Iris pigment epithelial cell (primary cell): ENCODE data around the gene CCDC184.
A peak's percentile ranks its signal among the peaks of the same experiment; 100 is the strongest.
"Not testable (repeated sequence)": the region's sequence is repeated elsewhere in the genome, so short reads cannot be mapped to it uniquely, and the experiment has no call there.

Experiments
- DNase-seq: peaks from one replicate; pipeline ENCODE4 v3.0.0-alpha.2; 2011; ENCODE audit warnings: low read depth

The CCDC184 gene

GRCh38 chr12:48183091-48183875, at the start of gene CCDC184:
TSS of gene CCDC184 (plus strand) at chr12:48183644. CDS start at chr12:48184123, 479 bp downstream.
- DNase-seq: peak; percentile 68

GRCh38 chr12:48135027-48135426, 48.4 kb upstream of the CCDC184 start:
- no peak for DNase-seq

- DNase-seq: no peak
Observed at GRCh38 chr12:48142818-48143674, 40.4 kb upstream of the CCDC184 start.

GRCh38 chr12:48143898-48144297, 39.5 kb upstream of the CCDC184 start:
- DNase-seq: no peak

- no peak for DNase-seq
Observed at GRCh38 chr12:48145981-48146380, 37.5 kb upstream of the CCDC184 start.

- no peak for DNase-seq
Observed at GRCh38 chr12:48151103-48151771, 32.2 kb upstream of the CCDC184 start.

GRCh38 chr12:48155786-48156185, 27.7 kb upstream of the CCDC184 start:
- not testable (repeated sequence) for DNase-seq

GRCh38 chr12:48156652-48157017, 26.8 kb upstream of the CCDC184 start:
- no peak for DNase-seq

GRCh38 chr12:48157018-48157888, 26.2 kb upstream of the CCDC184 start, which contains the start of gene ASB8:
TSS of gene ASB8 (minus strand) at chr12:48157515. CDS start at chr12:48153496, 4,019 bp downstream.
- peak; percentile 96 for DNase-seq

GRCh38 chr12:48157889-48158370, 25.5 kb upstream of the CCDC184 start:
- no peak for DNase-seq

GRCh38 chr12:48160046-48160445, 23.4 kb upstream of the CCDC184 start:
- DNase-seq: no peak

- DNase-seq: peak; percentile 21
Observed at GRCh38 chr12:48160807-48161206, 22.6 kb upstream of the CCDC184 start.

GRCh38 chr12:48163150-48163747, 20.2 kb upstream of the CCDC184 start:
- DNase-seq: no peak

GRCh38 chr12:48164451-48164850, 19.0 kb upstream of the CCDC184 start:
- DNase-seq: no peak

- peak; percentile 66 for DNase-seq
Observed at GRCh38 chr12:48165089-48165981, 18.1 kb upstream of the CCDC184 start.

GRCh38 chr12:48169011-48169410, 14.4 kb upstream of the CCDC184 start:
- no peak for DNase-seq

GRCh38 chr12:48175613-48176416, 7.6 kb upstream of the CCDC184 start:
- DNase-seq: peak; percentile 35

- DNase-seq: no peak
Observed at GRCh38 chr12:48176417-48176751, 7.1 kb upstream of the CCDC184 start.

GRCh38 chr12:48177982-48178381, 5.5 kb upstream of the CCDC184 start:
- DNase-seq: no peak
